GM19193 (cell line): ENCODE measurements around the gene SH2D5.

ENCODE experiments used
- POLR2A ChIP-seq: IDR thresholded peaks from 4 replicates; pipeline ENCODE4 v1.6.1; 2011; ENCODE audit not compliant: insufficient read depth, insufficient read length; ENCODE audit errors: extremely low read depth

SH2D5 gene

GRCh38 chr1:20689645-20690056 is 42.9 kb downstream of the SH2D5 start:
- TF ChIP-seq POLR2A = no peak

- TF ChIP-seq POLR2A = no peak
These were observed 45.4 kb downstream of the SH2D5 start for GRCh38 chr1:20686883-20687725.

- TF ChIP-seq POLR2A = no peak
These were observed 46.8 kb downstream of the SH2D5 start for GRCh38 chr1:20685741-20686140.

GRCh38 chr1:20685099-20685662 is 47.3 kb downstream of the SH2D5 start:
- no peak for TF ChIP-seq POLR2A

GRCh38 chr1:20684651-20685050 is 47.9 kb downstream of the SH2D5 start:
- TF ChIP-seq POLR2A = no peak

GRCh38 chr1:20684050-20684620 is 48.4 kb downstream of the SH2D5 start:
- TF ChIP-seq POLR2A = no peak

GRCh38 chr1:20683614-20684013 is 48.9 kb downstream of the SH2D5 start:
- no peak for TF ChIP-seq POLR2A

- TF ChIP-seq POLR2A = no peak
These were observed 49.8 kb downstream of the SH2D5 start for GRCh38 chr1:20682571-20683236.

GRCh38 chr1:20681999-20682398 is 50.5 kb downstream of the SH2D5 start:
- no peak for TF ChIP-seq POLR2A

- TF ChIP-seq POLR2A = no peak
These were observed 52.2 kb downstream of the SH2D5 start for GRCh38 chr1:20680269-20680668.

- TF ChIP-seq POLR2A = no peak
These were observed 53.9 kb downstream of the SH2D5 start for GRCh38 chr1:20678599-20678998.

GRCh38 chr1:20672265-20672632 is 60.3 kb downstream of the SH2D5 start:
- no peak for TF ChIP-seq POLR2A

- no peak for TF ChIP-seq POLR2A
These were observed 61.6 kb downstream of the SH2D5 start for GRCh38 chr1:20670936-20671335.
